HG03045 (cell line): ENCODE results near the gene OR1E2.
"Not testable (repeated sequence)": the region's sequence is repeated elsewhere in the genome, so short reads cannot be mapped to it uniquely, and the experiment has no call there.

Source experiments
- ATAC-seq: cut with Tn5 transposase; IDR thresholded peaks from one replicate; pipeline ENCODE4 v1.9.1; 2021; ENCODE audit warnings: mild to moderate bottlenecking, moderate library complexity; ENCODE audit not compliant: unreplicated experiment

The OR1E2 gene

GRCh38 chr17:3433741-3434140 is at the start of gene OR1E2:
Gene OR1E2 (minus strand): TSS chr17:3433841. CDS start chr17:3433841, 0 bp downstream.
- ATAC-seq = no peak

- no peak for ATAC-seq
These were observed 49.2 kb upstream of the OR1E2 start for GRCh38 chr17:3482852-3483251.

- ATAC-seq = no peak
These were observed 46.3 kb upstream of the OR1E2 start for GRCh38 chr17:3479988-3480387.

- ATAC-seq = no peak
These were observed 42.4 kb upstream of the OR1E2 start, which contains the start of gene ASPA for GRCh38 chr17:3475812-3476610. Gene ASPA (plus strand): TSS chr17:3475997. CDS start chr17:3476160, 163 bp downstream.

GRCh38 chr17:3475251-3475685 is 41.6 kb upstream of the OR1E2 start:
- no peak for ATAC-seq

- no peak for ATAC-seq
These were observed 40.6 kb upstream of the OR1E2 start for GRCh38 chr17:3474212-3474611.

GRCh38 chr17:3472137-3472536 is 38.5 kb upstream of the OR1E2 start:
- ATAC-seq = no peak

GRCh38 chr17:3471599-3471998 is 38.0 kb upstream of the OR1E2 start, which contains the start of gene SPATA22:
Gene SPATA22 (minus strand): TSS chr17:3471819. CDS start chr17:3469325, 2,494 bp downstream.
- ATAC-seq = no peak

- ATAC-seq = no peak
These were observed 35.9 kb upstream of the OR1E2 start for GRCh38 chr17:3469529-3469928.

- ATAC-seq = not testable (repeated sequence)
These were observed 32.7 kb upstream of the OR1E2 start for GRCh38 chr17:3466355-3466754.

GRCh38 chr17:3448059-3448665 is 14.5 kb upstream of the OR1E2 start:
- ATAC-seq = no peak

- ATAC-seq = no peak
These were observed 14.0 kb upstream of the OR1E2 start for GRCh38 chr17:3447625-3448024.

- ATAC-seq = no peak
These were observed 6.8 kb upstream of the OR1E2 start for GRCh38 chr17:3440451-3440850.

- no peak for ATAC-seq
These were observed 4.7 kb upstream of the OR1E2 start for GRCh38 chr17:3438368-3438767.

GRCh38 chr17:3433215-3433614 is 426 bp downstream of the OR1E2 start:
- ATAC-seq = not testable (repeated sequence)

GRCh38 chr17:3418222-3418621 is 15.4 kb downstream of the OR1E2 start:
- ATAC-seq = no peak

GRCh38 chr17:3415610-3416009 is 18.0 kb downstream of the OR1E2 start:
- ATAC-seq = no peak

GRCh38 chr17:3412216-3412615 is 21.4 kb downstream of the OR1E2 start:
- ATAC-seq = not testable (repeated sequence)

- no peak for ATAC-seq
These were observed 22.6 kb downstream of the OR1E2 start, which contains the start of gene OR3A3 for GRCh38 chr17:3411070-3411469. Gene OR3A3 (plus strand): TSS chr17:3411370.

- not testable (repeated sequence) for ATAC-seq
These were observed 29.8 kb downstream of the OR1E2 start for GRCh38 chr17:3403856-3404255.

GRCh38 chr17:3401786-3402185 is 31.9 kb downstream of the OR1E2 start:
- ATAC-seq = no peak

GRCh38 chr17:3400055-3400454 is 33.6 kb downstream of the OR1E2 start:
- ATAC-seq = no peak
